Activated CD4-positive, CD25-positive, alpha-beta regulatory T cell treated with anti-CD3 and anti-CD28 coated beads, Interleukin-2, amount 50 U/mL, for 72 hours (primary cell): ENCODE results near the gene POLR3B.
"Not testable (repeated sequence)": the region's sequence is repeated elsewhere in the genome, so short reads cannot be mapped to it uniquely, and the experiment has no call there.

Experiments used
- DNase-seq: peaks from one replicate; pipeline ENCODE4 v3.0.0; 2021

POLR3B gene

GRCh38 chr12:106343214-106343528, 14.4 kb upstream of the POLR3B start:
- no peak for DNase-seq

GRCh38 chr12:106344131-106344530, 13.4 kb upstream of the POLR3B start:
- no peak for DNase-seq

GRCh38 chr12:106345746-106346145, 11.8 kb upstream of the POLR3B start:
- no peak for DNase-seq

- DNase-seq: no peak
Observed at GRCh38 chr12:106348411-106348810, 9.1 kb upstream of the POLR3B start.

- no peak for DNase-seq
Observed at GRCh38 chr12:106353175-106353574, 4.4 kb upstream of the POLR3B start.

GRCh38 chr12:106358396-106359241, 1.1 kb downstream of the POLR3B start:
- no peak for DNase-seq

- DNase-seq: no peak
Observed at GRCh38 chr12:106359646-106360399, 2.3 kb downstream of the POLR3B start.

GRCh38 chr12:106360400-106360994, 2.9 kb downstream of the POLR3B start:
- DNase-seq: no peak

- no peak for DNase-seq
Observed at GRCh38 chr12:106362971-106363370, 5.4 kb downstream of the POLR3B start.

- no peak for DNase-seq
Observed at GRCh38 chr12:106364261-106364660, 6.7 kb downstream of the POLR3B start.

GRCh38 chr12:106369624-106370346, 12.2 kb downstream of the POLR3B start:
- DNase-seq: no peak

GRCh38 chr12:106378788-106379187, 21.2 kb downstream of the POLR3B start:
- no peak for DNase-seq

GRCh38 chr12:106380954-106381353, 23.4 kb downstream of the POLR3B start:
- DNase-seq: no peak

GRCh38 chr12:106381866-106382265, 24.3 kb downstream of the POLR3B start:
- not testable (repeated sequence) for DNase-seq

- no peak for DNase-seq
Observed at GRCh38 chr12:106386813-106387535, 29.4 kb downstream of the POLR3B start.

- no peak for DNase-seq
Observed at GRCh38 chr12:106387848-106388377, 30.4 kb downstream of the POLR3B start.

GRCh38 chr12:106389151-106389550, 31.6 kb downstream of the POLR3B start:
- no peak for DNase-seq

- DNase-seq: no peak
Observed at GRCh38 chr12:106392759-106393158, 35.2 kb downstream of the POLR3B start.

- no peak for DNase-seq
Observed at GRCh38 chr12:106409878-106410277, 52.3 kb downstream of the POLR3B start.

- no peak for DNase-seq
Observed at GRCh38 chr12:106412563-106412962, 55.0 kb downstream of the POLR3B start.

GRCh38 chr12:106415134-106415533, 57.6 kb downstream of the POLR3B start:
- no peak for DNase-seq

GRCh38 chr12:106416273-106416672, 58.7 kb downstream of the POLR3B start:
- no peak for DNase-seq
